Bone marrow (tissue), 2 donors: ENCODE data around the gene EIF2AK2.

Source experiments
- DNase-seq, 2 donors: peaks; one replicate each; lab custom pipeline; 2025; lab: John Stamatoyannopoulos, UW

The EIF2AK2 gene

DNA sequence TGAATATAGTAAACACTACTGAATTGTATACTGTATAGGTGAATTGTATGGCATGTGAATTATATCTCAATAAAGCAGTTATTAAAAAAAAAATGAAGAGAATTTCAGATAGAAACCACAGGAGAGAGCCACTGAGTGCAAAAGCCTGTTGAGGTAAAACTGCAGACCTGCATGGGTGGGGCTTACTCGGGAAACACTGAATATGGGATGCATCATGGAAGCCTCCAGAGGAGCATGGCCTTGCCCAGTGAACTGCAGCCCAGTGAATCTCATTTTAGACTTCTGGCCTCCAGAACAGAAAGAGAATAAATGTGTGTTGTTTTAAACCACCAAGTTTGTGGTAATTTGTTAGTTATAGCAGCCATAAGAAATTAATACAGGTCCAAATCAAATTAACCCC lies 56.7 kb downstream of the EIF2AK2 start:
- DNase-seq, result no peak

GRCh38 chr2:37098416-37099118 lies 58.2 kb downstream of the EIF2AK2 start:
- no peak for DNase-seq

- no peak for DNase-seq
These were observed 60.2 kb downstream of the EIF2AK2 start for GRCh38 chr2:37096568-37096967.

GRCh38 chr2:37091873-37092272 lies 64.9 kb downstream of the EIF2AK2 start:
- DNase-seq, result no peak

DNA sequence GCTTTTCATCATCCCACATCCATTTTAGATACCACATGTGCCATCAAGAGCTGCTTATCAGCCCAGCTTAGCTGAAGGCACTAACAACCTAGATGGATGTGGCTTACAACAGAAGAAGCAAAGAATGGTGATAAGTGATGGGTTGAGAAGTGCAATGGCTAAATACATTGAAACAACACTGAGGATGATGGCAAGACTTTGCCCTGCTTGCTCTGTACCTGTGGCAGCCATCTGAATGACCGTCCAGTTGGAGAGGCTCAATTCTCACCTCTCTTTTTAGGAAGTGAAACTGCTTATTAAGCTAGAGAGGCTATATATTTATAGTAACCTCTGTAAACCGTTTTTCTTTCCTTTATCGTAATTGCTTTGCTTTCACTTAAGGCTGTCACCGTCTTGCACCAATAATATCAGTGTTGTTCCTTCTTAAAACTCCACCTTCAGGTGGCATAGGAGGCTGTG lies 66.7 kb downstream of the EIF2AK2 start:
- no peak for DNase-seq

- peak in 1 of 2 donors; percentile 20 for DNase-seq
These were observed 71.0 kb downstream of the EIF2AK2 start for GRCh38 chr2:37085731-37086147.

DNA sequence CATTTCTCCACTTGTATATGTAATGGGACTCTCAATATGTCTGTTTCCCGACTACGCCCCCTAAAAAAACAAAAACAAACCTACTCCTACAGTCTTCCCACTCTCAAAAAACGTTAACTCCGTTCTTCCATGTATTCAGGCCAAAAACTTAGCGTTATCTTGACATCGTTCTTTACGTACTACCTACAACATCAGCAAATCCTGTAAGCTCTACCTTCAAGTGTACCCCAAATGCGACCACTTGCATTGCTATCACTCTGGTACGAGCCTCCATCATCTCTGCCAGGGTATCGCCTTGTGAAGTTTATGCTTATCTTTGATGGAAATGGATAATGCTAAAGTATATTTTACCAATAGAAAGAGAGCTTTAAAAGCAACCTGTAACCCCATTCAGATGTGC lies 72.0 kb downstream of the EIF2AK2 start:
- DNase-seq, result no peak

- DNase-seq, result peak; percentile 78 to 94
These were observed 72.6 kb downstream of the EIF2AK2 start, which contains the start of the genes GPATCH11 and HEATR5B for GRCh38 chr2:37083873-37084794. Gene GPATCH11, plus strand, starts transcription at chr2:37084518. Its CDS starts 3,864 bp downstream, at chr2:37088382. Gene HEATR5B, minus strand, starts transcription at chr2:37084372. Its CDS starts 958 bp downstream, at chr2:37083414.

DNA sequence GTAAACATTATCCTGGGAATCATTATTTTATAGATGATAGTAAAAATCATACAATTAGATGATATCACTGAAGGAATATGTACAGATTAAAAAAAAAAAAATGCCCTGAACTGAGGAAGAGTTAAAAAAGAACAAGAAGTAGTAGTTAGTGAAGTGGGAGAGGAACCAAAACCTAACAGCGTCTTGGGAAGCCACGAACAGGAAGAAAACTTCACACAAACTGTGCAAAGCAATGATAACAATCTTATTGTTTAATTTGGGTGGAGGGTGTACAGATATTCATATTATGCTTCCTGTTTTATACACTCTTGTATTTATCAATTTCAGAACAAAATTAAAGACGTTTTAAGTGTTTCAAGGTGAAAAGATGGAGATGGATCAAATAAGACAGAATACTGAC lies 76.1 kb downstream of the EIF2AK2 start:
- peak in 1 of 2 donors; percentile 18 for DNase-seq

DNA sequence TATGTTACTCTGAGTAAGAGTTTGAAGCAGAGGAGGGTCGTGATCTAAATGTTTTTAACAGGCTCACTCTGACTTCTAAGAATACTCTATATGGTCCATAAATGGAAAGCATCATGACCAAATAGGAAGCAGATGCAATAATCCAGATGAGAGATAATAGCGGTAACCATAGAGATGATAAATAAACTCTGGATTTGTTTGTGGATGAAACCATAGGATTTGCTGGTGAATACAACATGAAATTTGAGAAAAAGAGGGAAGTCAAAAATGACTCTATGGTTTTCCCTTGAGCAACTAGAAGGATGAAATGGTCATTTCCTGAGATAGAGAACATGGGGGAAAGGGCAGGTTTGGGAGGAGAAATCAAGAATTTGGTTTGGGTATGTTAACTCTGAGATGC lies 76.5 kb downstream of the EIF2AK2 start:
- peak in 1 of 2 donors; percentile 51 for DNase-seq

GRCh38 chr2:37070931-37071330 lies 85.8 kb downstream of the EIF2AK2 start:
- no peak for DNase-seq

- no peak for DNase-seq
These were observed 88.1 kb downstream of the EIF2AK2 start for GRCh38 chr2:37068686-37069085.

GRCh38 chr2:37061776-37062175 lies 95.0 kb downstream of the EIF2AK2 start:
- no peak for DNase-seq

- no peak for DNase-seq
These were observed 95.6 kb downstream of the EIF2AK2 start for GRCh38 chr2:37061013-37061711.

GRCh38 chr2:37060446-37060845 lies 96.3 kb downstream of the EIF2AK2 start:
- DNase-seq, result no peak

DNA sequence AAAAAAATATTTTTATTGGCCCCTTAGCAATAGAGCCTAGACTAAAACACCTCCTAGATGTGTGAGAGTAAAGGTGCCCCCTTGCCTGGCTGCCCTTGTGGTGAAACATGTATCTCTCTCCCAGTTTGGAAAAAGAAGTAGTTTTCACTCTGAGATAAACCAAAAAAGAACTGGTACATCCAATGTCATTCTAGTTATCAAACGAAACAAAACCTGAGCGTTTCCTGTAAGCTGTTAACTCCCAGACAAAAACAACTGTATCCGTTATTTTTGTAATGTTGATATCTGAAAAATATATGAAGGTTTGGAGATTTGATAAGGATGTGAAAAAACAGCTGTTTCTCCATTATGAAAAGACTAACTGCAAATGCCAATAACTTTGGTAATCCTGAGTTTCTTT lies 96.9 kb downstream of the EIF2AK2 start:
- no peak for DNase-seq

DNA sequence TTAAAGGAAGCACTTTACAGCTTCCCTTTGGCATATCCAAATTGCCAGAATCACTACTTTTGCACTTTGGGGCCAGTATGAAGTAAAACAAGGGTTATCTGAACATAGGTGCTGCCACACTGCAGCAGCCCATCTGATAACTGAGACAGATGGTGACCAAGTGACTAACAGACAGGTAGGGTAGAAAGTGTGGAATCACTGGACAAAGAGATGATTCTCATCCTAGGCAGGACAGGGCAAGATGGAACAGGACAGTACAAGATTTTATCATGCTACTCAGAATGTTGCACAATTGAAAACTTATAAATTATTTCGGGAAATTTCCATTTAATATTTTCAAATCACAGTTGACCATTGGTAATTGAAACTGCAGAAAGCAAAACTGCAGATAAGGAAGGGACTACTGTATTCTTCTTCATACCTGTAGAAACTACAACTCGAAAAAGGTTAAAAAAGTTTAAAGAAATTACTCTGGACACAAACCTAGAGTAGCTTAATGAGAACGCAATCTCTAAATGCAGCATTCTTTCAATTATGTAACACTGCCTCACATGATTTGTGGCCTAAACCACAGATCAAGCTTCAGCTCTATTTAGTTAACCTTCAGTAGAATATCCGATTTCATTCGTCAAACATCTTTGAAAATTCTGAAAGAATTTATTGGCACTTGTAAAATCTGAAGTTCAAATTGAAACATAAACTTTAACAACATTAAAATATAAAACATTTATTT lies 104.0 kb downstream of the EIF2AK2 start:
- DNase-seq, result no peak
